T-helper 22 cell (primary cell): ENCODE data around the gene PTRHD1.

ENCODE experiments used
- DNase-seq: peaks from one replicate; pipeline ENCODE4 v3.0.0-alpha.2; 2020; ENCODE audit warnings: low read depth

PTRHD1 gene

DNA sequence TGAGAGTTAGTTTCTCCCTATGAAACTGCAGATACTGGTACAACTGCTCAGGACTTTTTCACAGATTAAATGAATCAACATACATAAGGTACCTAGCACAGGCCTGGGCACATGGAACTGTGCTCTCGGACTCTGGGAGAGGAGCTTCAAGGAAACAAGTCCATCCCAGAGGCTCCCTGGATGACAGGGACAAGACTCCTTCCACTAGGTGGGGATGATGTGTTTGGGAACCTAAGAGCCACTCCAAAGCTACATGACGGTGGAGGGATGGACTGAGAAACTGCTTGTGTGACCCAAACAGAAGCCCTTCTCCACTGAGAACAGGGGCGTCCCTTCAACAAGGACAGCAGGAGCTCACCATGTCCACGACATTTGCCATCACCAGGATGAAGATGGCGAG, 37.2 kb upstream of the PTRHD1 start:
- DNase-seq: no peak

DNA sequence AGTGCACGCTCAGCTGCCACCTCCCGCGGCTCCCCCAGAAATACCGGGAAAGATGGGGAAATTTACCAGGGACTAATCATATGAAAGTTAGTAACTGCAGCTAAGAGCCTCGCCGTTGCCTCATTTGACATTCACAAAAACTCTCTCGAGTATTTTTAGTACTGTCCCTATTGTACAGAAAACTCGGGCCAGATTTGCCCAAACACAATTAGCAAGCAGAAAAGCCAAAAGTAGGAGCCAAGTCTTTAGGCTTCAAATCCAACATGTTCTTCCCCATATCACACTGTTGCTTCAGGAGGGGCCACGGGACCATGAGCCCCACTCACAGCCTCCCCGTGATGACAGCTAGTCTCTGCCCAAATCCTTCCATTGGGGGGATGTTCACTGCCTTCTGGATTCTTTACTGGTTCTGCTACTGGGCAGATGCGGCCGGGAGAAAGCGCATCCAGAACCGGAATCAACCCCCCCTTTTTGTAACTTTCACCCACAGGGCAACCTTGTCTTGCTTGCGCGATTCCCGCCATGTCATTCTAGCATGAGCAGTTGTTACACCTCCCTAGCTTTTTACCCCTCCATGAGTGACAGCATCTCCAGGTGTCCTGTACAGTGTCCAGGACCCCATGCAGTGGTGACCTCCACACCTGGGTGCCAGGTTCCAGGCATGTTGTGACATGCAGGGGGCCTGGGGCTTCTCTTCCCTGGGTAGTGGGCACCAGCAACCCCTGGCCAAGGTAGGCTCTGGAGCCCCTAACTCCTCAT, 35.2 kb upstream of the PTRHD1 start:
- no peak for DNase-seq

DNA sequence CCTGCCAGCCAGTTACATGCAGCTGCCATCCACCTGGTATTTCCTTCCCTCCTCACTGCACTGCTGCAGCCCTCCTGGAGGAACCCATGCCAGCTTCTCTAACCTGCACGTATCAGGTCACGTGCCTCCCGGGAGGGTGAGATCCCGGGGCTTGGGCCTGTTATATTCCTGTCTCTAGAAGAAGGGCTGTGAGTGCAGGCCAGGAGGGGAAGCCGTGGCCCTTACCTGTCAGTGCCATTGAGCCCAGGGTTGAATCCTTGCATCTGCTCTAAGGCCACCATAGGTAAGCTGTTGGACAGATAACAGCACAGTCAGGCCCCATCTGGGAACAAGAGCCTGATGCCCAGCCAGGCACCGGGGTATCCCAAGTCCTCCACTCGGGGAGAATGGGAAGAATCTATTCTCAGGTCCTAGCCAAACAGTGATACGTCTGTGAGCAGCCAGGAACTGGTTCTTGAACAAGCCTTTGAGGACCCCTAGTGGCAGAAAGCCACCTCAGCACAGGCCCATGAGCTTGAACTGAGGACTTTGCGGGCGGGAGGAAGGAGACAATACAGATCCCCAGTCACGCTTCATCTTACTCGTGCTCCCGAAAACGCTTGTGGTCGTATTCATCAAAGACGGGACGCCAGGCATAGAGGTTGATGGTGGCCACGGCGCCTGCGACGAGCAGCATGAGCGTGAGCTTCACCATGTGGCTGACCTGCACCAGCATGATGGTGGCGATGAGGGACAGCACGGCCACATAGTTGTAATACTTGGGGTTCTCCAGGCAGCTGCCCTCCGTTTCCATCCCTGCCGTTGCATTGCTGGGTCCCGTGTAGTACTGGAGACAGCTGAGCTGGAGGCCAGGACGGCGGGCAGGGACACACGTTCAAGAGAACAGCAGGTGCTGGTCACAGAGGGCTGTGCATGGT, 34.4 kb upstream of the PTRHD1 start:
- DNase-seq: peak; percentile 42

DNA sequence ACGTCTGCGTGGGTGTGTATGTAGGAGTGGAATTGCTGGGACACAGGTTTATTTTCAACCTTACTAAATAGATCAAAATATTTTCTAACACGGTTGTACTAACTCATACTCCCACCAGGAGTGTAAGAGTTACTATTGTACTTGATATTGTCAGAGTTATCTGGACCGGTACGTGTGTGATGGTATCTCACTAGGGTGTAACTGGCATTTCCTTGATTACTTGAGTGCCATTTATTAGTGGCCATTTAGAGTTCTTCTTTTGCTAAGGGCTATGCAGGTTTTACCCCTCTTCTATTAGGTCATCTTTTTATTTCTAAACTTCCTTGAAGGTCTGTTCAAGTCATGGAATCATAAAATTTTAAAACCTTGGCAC, 33.6 kb upstream of the PTRHD1 start:
- no peak for DNase-seq

DNA sequence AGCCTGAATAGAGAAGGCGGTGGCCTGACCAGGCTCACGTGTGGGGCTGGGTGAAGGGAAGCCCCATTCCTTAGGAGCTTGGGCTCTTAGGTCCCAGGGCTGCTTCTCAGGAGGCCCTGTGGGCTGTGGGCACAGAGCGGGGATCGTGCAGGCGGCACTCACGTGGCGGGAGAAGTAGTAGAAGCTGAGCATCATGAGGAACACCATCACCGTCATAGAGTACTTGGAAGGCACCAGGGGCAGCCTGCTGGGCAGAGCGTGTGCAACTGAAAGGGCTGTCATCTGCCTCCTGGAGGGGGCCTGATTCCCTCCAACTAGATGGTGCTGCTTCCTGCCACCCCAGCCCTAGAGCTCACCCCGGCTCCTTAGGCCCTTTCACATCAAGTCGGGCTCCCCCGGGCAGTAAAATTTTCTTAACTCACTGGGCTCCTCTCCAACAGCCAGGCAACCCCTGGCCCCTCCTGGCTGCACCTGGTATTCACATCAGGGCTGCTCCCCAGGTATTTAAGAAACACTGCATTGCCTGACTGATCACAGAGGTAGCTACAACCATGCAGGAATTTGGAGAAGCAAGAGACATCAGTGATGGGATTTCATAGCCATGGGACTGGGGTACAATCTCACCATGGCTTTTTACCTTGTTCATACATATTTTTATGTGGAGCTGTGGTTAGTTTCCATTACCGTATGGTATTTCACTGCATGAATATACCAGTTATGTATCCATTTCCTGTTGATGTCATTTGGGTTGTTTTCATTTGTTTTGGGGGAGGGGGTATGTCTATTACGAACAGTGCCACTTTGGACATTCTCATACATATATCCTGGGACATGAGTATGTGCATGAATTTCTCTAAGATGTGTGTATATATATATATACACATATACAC, 32.9 kb upstream of the PTRHD1 start:
- no peak for DNase-seq

DNA sequence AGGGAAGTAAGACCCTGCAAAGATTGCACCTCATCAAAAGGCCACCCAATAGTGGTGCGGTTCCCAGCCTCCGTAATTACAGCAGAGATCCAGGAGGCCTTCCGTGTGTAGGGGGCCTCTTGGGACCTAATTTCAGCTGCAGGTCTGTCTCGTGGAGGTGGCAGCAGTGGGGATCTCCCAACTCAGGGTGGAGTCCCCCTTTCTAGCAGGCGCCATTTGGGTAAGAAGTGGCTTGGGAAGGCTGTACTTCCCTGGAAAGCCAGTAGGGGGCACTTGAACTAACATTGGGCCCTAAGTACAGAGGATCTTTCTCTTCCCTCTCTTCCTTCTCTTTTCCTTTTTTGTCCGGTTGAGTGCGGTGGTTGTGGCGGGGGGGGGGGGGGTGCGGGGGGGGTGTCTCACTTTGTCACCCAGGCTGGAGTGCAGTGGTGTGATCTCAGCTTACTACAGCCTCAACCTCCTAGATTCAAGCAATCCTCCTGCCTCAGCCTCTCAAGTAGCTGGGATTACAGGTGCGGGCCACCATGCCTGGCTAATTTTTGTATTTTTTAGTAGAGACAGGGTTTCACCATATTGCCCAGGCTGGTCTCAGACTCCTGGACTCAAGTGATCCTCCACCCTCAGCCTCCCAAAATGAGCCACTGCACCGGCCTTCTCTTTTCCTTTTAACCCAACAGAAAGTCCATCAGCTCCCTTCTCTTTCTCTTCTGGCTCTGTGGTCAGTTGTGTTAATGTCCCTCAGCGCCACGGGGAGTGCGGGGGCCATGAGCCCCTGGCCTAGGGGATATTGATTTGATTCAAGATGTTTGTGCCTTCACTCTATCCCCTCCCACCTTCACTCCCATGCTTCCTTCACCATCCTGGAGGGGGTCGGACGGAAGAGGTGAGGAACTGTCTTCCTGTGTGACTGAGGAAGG, 32.0 kb upstream of the PTRHD1 start:
- DNase-seq: no peak

DNA sequence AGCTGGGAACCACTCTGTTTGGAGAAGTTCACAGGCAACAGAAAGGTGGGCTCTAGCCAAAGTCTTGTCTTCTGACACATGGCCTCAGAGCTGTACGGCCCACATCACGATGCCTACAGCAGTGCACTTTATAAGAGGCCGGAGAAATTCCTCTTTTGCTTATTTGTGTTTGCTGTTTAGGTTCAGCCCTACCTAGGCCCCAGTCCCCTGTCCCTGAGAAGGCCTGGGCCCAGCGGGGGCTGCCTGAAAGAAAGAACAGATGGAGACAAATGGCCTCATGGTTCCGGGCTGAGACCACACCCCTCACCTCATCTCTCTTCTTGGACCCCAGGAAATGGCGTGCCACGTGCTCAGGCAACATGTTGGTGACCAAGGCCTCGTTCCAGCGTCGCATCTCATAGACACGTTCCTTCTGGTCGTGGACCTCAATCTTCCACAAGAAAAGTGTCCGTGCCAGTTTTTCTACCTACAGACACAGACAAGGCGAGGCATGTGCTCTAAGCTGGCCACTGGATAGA, 30.9 kb upstream of the PTRHD1 start:
- DNase-seq: no peak

DNA sequence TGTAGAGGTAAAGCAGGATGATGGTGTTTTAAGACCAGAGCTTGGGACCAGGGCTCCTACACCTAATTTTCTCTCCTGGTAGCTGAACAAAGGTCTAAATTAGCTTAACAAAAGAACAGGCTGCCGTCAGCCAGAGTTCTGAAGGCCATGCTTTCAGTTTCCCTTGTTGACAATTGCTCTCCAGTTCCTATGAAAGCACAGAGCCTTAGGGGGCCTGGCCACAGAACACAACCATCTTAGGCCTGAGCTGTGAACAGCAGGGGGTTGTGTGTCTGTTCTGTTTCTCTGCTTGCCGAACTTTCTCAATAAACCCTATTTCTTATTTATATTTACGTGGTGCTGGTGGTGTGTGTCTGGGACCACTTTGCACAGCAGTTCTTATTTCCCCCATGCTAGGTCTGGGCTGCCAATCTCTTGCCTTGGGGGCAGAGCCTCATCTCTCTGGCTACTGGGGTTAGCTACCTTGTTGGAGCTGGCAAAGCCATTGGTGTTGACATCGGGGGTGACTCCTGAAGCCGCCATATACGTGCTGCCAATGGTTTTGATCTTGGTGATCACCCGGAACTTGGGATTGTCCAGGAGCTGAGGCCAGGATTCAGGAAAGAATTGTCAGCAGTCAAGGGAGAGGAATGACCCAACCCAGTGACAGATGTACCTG, 29.0 kb upstream of the PTRHD1 start:
- no peak for DNase-seq

DNA sequence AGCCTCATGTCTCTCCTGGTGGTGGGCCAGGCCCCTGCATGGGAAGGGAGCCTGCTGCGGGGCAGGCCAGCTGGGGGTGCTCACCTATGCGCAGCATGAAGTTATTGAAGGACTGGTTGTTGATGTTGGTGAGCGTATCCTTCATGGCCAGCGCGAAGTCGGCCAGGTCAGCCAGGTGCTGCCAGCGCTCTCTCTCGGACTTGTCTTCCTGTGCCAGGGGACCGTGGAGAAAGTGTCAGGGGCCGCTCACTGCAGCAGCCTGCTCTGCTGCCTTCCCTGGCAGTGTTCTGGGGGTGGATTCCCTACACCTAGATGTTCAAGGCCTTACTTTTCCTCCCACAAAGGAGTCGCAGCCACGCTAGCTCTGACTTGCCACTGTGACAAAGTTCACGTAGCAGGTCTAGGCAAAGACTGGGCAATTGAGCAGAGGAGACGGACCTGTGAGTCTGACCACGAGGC, 28.3 kb upstream of the PTRHD1 start:
- no peak for DNase-seq

DNA sequence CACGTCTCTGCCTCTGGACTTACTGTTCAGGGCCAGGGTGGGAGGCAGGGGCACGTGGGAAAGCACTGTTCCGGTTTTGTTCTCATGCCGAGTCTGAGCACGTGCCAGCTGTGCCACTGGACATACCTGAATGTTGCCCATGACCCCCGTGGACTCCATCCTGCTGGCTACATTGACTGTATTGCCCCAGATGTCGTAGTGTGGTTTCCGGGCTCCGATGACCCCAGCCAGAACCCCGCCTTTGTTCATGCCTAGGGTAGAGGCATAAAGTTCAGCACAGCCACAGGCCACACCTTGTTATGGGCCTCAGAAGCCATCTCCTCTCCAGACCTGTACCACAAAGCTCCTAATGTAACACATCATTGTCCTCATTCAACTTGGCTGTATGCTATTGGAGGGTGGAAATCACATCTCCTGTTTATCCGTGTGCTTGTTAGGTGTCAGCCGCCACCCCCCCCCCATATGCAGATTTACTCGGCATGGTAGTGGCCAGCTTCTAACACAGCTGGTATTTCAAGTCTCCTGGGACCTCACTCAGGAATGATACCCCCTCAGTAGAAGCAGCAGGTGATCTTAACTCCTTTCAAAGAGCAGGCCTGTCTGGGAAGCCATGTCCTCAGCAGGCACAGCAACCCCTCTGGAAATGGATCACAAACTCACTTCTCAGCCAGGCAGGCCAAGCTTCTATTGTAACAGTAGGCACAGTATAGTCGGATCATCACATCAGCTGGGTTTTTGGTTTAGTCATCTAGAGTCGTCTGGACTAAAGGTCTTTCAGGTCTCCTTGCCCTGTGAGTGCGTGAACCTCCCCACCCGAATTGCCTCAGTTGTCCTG, 27.6 kb upstream of the PTRHD1 start:
- no peak for DNase-seq

DNA sequence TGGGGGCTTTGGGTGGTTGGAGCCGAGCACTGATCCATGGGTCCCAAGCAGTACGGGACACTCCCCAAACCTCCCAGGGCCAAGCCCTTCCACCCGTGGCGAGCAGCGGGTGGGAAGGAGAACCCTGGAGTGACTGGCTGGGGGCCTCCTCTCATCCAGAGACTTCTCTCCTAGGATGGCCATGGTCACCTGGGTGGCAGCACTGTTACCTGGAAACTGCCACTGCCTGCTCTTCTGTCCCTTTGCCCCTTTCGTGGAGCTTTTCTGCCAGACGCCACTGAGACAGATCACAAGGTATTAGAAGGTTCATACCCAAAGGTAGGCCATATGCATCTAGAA, 27.0 kb upstream of the PTRHD1 start:
- no peak for DNase-seq

DNA sequence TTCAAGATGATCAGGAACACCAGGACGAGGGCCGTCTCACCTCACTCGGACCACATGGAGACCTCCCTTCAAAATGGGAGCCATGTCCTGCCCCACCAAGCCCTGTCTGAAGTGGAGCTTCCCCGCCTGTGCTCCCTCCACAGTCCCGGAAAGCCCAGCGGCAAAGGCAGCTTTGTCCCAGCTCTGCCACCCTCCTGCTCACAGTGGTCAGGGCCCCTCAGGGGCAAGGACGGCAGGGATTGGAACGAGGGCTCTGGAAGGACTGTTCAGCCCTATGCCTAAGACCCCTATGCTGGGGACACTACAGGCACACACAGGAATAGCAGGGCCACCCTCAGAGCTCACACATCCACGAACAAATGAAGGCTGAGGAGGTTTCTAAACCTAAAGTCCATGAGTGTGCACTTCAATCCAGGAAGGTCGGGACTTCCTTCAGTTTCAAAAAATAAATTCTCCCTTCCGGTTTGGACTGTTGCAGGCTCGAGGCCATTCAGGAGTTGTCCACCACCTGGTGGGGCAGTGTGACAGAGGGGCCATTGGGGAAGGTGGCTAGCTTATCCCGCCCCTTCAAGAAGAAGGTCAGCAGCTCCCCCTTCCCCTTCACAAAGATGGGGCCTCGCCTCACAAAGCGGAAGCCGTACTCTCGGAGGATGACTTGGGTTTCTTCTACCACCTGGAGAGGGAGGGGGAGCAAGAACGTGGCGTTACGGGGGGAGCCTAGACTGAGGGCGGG, 26.4 kb upstream of the PTRHD1 start:
- no peak for DNase-seq

DNA sequence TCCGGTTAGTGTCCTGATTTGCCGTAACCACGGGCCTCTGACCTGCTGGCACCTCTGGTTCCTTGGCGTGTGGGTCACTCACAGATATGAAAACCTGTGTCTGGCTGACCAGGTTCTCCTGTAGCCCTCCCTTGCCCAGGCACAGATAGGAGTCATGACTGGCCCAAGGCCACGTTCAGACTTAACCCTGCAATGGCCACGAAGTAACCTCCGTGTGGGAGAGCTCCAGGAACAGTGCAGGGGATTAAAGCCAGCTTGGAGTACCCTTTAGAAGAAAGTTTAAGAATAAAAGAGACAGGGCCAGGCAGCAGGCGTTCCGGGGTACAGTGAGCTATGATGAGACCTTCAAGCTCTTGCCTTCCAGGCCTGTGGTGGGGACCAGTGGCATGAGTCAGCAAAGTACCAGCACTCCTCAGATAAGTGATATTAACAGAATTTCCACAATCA, 25.6 kb upstream of the PTRHD1 start:
- no peak for DNase-seq

DNA sequence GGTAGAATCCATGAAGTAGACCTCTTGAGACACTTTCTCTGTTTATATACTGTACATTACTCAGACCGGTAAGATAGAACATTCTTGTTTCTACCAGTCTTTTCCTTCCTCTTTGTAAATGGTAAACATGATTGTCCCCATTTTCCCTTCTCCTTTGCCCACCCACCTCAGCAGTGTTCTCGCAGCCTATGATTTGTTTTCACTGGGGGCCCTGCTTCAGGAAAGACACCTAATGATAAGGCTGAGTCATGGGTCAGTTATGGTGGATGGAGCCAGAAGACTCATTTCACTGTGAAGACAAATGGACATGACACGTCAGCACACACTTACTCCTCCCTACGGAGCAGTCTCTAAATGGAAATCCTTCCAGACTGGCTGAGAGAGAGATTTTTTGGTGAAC, 23.7 kb upstream of the PTRHD1 start:
- no peak for DNase-seq

DNA sequence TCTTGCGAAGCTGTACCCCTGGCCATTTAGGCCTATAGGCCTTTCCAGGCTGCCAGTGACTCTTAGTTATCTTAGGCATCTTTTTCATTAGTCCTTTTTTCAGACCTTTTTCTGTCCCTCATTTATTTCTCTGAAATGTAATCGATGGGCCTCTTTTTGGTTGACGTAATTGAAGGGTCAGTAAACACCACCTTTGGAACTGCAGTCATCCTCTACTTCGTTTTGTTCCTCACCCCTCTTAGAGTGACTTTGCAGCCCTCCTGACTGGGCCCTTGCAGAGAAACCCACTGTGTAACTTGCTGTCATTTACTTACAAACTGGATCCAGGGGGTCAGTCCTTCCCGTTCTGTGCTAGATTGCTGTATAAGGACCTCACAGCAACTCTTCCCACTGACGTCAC, 23.2 kb upstream of the PTRHD1 start:
- DNase-seq: no peak

DNA sequence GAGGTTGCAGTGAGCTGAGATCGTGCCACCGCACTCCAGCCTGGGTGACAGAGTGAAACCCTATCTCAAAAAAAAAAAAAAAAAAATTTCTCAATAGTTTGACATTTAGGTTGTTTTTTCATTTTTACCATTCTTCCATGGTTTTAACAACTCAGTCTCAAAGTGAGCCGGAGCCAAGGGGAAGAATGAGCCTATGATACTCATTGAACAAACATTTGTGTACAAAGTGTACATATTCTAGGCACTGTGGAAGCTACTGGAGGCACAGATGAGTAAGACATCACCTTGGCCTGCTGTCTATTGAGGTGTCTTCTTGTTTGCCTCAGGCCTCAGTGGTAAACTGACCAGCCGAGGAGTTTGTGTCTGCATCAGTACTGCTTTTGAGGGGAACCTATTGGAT, 22.0 kb upstream of the PTRHD1 start:
- no peak for DNase-seq

DNA sequence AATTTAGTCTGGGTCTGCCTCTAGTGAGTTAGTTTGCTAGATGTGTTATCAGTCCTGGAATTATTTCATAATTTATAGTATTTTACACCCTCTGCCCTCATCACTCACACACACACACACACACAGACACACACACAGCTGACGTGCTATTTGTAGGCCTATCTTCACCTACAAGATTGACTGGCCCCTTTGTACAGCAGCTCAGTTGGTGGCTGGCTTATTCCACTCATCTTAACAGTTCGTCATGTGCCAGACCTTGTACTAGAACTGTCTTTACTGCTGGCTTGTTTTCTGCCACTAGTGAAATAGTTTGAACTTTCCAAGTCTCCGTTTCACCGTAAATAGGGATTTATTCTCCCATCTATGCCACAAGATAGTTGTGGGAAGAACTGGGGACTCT, 21.3 kb upstream of the PTRHD1 start:
- DNase-seq: no peak

DNA sequence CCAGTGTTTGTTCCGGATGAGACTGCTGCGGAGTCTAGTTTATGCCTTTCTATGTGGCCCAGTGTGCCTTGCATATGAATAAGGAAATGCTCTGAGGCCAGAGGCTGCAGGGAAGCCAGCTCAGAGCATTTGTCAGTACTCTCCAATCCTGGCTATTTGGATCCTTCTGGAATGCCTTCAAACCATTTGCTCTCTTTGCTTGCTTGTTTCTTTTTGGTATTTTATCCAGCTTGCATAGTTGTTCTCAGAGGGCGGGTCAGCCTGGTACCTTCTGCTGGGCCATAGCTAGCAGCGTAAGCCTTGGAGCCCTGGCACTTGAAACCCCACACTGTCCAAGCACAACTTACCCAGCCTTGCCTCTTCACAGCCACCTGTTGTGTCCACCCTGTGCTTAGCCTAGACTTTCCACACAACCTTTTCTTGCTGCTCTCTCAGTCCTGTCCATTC, 20.5 kb upstream of the PTRHD1 start:
- no peak for DNase-seq
